NCI-H2029 (cell line): Measurements from ENCODE around the gene ATRAID.

Experiments
- DNase-seq: peaks from one replicate; lab custom pipeline; 2025; lab: John Stamatoyannopoulos, UW

The ATRAID gene

DNA sequence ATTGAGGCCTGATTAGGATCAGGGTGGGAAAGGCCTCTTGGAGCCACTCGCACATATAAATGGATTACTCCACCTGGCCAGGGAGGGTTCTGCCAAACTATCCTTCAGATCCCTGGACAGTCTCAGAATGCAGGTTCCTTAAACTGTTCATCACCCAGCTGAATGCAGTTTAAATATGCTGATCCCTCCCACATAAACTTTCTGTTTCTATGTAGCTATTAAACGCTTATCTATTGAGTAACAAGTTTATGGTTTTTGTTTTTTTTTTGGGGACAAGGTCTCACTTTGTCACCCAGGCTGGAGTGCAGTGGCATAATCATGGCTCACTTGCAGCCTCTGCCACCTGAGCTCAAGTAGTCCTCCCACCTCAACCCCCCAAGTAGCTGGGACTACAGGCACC is 7.2 kb downstream of the ATRAID start:
- no peak for DNase-seq

DNA sequence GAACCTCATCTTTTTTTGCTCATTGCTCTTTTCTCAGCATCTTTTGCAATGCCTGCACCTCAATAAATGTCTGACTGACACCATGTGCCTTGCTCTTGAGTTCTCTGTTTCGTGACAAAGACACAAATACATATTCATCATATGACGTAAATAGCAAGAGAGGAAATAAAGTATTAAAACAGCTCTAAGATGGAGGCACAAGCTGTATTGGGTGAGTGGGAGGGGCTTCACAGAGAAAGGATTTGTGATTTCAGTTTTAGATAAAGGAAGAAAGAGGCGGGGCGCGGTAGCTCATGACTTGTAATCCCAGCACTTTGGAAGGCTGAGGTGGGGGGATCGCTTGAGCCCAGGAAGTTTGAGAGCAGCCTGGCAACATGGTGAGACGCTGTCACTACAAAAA is 8.2 kb downstream of the ATRAID start:
- no peak for DNase-seq

DNA sequence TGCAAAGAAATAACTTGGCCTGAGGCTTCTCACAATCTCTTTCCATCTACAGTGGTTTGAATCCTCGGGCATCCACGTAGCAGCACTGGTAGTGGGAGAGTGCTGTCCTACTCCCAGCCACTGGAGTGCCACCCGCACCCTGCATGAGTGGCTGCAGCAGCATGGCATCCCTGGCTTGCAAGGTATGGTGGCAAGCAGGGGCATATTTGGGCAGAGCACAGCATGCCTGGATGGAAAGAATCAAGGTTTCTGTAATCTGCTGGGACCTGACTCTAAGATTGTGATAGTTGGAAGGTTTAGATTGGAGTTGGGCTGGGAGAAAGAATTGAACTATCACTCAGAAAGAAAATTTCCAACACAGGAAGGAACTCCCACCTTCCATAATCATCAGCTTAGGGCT is 9.3 kb downstream of the ATRAID start:
- no peak for DNase-seq

GRCh38 chr2:27222407-27222806 is 10.6 kb downstream of the ATRAID start:
- DNase-seq: no peak

DNA sequence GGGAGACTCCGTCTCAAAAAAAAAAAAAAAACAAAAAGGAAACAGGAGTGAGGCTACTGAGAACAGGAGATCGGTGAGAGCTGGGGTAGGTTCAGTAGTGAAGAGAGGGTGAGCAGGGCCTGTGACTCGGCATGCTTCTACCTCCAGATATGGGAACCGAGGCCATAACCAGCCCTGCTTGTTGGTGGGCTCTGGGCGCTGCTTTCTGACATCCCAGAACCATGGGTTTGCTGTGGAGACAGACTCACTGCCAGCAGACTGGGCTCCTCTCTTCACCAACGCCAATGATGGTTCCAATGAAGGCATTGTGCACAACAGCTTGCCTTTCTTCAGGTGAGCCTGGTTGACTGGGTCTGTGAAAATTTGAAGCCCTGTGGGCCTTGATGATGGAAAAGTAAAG is 11.6 kb downstream of the ATRAID start:
- no peak for DNase-seq

GRCh38 chr2:27225526-27225925 is 13.7 kb downstream of the ATRAID start:
- no peak for DNase-seq

- no peak for DNase-seq
Measured at GRCh38 chr2:27227501-27227900, 15.7 kb downstream of the ATRAID start.

DNA sequence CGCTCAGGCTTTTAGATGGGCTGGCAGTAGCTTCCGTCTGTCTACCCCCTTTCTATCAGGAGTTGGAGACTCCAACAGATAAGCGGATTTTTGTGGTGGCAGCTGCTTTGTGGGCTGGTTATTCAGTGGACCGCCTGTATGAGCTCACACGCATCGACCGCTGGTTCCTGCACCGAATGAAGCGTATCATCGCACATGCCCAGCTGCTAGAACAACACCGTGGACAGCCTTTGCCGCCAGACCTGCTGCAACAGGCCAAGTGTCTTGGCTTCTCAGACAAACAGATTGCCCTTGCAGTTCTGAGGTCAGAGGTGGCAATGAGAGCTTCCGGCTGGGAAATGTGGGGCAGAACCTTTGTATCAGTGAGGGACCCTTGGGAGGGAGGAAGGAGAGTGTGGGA is 20.1 kb downstream of the ATRAID start:
- DNase-seq: no peak

GRCh38 chr2:27233341-27233740 is 21.5 kb downstream of the ATRAID start:
- DNase-seq: no peak

- DNase-seq: no peak
Measured at GRCh38 chr2:27236136-27236535, 24.3 kb downstream of the ATRAID start.

DNA sequence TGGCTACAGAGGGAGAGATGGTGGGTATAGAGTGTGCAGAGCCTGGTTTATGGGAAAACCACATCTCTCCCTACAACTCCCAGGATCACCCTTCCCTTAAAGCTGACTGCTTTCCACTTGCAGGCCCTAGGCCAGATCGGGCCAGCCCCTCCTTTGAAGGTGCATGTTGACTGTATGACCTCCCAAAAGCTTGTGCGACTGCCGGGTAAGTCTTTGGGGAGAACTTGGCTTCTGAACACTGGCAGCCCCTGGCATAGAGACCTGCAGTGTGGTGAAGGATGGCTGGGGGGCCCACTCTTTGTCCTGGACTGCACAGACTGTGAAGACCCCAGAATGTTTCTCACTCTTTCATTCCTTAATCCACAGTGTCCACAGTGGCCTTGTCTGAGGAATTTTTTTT is 24.8 kb downstream of the ATRAID start:
- DNase-seq: no peak

DNA sequence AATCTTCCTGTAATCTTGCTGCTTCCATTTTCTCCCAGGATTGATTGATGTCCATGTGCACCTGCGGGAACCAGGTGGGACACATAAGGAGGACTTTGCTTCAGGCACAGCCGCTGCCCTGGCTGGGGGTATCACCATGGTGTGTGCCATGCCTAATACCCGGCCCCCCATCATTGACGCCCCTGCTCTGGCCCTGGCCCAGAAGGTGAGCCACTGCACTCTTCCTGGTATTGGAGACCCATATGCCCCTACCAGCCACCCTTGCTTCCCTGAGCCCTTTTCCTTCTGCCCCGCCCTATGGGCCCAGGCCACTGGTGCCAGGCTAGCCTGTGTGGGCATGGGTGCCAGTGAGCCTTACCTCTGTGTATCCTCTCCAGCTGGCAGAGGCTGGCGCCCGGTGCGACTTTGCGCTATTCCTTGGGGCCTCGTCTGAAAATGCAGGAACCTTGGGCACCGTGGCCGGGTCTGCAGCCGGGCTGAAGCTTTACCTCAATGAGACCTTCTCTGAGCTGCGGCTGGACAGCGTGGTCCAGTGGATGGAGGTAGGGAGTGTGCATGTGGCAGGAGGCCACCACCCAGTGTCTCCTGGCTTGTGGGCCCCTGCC is 25.6 kb downstream of the ATRAID start:
- no peak for DNase-seq

GRCh38 chr2:27238976-27239375 is 27.1 kb downstream of the ATRAID start:
- DNase-seq: no peak

GRCh38 chr2:27240406-27240805 is 28.6 kb downstream of the ATRAID start:
- no peak for DNase-seq

GRCh38 chr2:27241761-27242613 is 30.1 kb downstream of the ATRAID start:
- DNase-seq: no peak

DNA sequence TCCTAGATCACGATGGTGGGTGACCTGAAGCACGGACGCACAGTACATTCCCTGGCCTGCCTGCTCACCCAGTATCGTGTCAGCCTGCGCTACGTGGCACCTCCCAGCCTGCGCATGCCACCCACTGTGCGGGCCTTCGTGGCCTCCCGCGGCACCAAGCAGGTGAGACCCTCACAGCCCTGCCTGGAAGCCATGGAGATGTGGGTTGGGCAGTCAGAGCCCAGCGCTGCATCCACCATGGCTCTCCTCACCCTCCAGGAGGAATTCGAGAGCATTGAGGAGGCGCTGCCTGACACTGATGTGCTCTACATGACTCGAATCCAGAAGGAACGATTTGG is 30.7 kb downstream of the ATRAID start:
- DNase-seq: no peak

GRCh38 chr2:27243391-27244130 is 31.7 kb downstream of the ATRAID start:
- DNase-seq: no peak

- DNase-seq: no peak
Measured at GRCh38 chr2:27245116-27245515, 33.3 kb downstream of the ATRAID start.

DNA sequence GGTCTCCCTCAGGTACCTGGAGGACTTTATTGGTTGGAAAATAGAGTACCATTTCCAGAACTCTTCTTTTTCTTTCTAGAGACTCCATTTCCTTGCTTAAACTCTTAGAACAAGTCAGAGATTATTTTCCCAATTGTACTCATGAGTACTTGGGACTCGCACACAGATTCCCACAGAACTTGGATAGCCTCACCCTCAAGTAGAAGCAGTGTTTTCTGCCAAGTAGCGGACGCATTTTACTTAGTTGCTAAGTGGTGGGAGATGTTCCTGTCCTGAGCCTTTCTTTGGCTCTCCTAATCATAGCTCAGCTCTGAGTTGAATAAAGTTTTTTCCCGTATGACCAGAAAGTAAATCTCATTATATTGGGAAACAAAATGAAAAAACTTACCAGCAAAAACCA is 33.8 kb downstream of the ATRAID start:
- DNase-seq: no peak

GRCh38 chr2:27247893-27248292 is 36.1 kb downstream of the ATRAID start:
- no peak for DNase-seq

GRCh38 chr2:27249159-27249890 is 37.5 kb downstream of the ATRAID start:
- no peak for DNase-seq

- DNase-seq: no peak
Measured at GRCh38 chr2:27249891-27250651, 38.2 kb downstream of the ATRAID start.
